GOT3 (cell line): Measurements from ENCODE around the gene EEPD1.
"Not testable (repeated sequence)": the region's sequence is repeated elsewhere in the genome, so short reads cannot be mapped to it uniquely, and the experiment has no call there.

Experiments
- DNase-seq: peaks from one replicate; lab custom pipeline; 2025; ENCODE audit warnings: mixed read lengths; lab: John Stamatoyannopoulos, UW

The EEPD1 gene

DNA sequence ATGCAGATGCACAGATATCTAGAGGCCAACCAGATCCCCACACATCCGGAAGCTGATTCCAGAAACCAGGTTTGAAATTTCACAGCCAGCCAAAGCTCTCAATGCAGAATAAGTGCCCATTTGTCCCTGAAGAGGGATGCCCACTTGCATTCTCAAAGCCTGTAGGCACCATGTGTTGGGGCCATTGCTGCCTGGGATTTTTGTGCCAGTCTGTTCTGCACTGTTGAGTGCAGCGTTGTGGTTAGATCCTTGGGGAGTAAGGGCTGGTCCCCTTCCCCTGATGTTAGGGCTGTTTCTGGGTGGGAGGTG is 62.4 kb downstream of the EEPD1 start:
- no peak for DNase-seq

DNA sequence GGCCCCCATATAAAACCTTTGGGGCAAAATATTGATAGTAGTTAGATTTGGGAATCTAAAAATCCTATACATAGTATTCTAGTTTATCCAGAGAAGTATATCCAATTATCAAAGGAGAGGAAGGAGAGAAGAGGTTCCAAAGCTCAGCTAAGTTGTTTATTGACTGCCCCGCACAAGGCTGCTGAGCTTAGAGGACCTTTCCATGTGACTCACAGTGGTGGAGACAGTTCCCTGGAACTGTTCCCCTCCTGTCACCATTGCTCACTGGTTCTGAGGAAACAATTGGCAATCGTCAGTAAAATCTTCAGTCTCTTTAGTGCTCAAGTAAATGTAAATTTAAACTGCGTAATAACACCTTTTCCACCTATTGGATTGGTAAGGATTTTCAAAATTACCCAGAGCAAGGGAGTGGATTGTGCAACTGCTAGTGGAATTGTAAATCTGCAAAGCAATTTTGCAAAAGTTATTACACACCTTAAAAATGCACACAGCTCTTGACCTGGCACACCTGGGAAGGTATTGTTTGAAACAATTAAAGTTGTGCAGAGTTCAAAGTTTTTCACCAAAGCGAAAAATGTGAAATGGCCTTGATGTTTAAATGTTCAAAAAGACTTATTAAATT is 63.1 kb downstream of the EEPD1 start:
- no peak for DNase-seq

DNA sequence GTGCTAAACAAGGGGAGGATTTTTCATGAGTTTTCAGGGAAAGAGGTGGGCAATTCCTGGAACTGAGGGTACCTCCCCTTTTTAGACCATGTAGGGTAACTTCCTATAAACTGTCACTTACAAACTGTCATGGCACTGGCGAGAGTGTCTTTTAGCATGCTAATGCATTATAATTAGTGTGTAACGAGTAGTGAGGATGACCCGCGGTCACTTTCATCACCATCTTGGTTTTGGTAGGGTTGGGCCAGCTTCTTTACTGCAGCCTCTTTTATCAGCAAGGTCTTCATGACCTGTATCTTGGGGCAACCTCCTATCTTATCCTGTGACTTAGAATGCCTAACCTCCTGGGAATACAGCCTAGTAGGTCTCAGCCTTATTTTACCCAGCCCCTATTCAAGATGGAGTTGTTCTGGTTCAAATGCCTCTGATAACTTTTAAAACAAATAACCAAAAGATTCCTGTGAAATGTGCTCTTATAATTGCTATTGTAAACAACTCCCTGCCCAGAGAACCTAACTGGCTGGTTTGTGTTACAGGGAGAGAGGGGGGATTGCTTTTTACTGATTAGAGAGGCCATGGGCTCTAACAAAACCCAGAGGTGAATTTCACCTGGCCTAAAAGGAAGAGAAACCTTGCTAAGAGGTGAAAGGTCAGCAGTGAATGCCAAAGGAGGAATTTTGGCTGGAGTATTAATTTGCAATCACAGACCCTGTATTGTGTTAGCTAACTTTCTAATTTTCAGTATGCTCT is 64.3 kb downstream of the EEPD1 start:
- no peak for DNase-seq

GRCh38 chr7:36217961-36218284 is 64.9 kb downstream of the EEPD1 start:
- DNase-seq, result no peak

- DNase-seq, result no peak
Measured at GRCh38 chr7:36219429-36219828, 66.4 kb downstream of the EEPD1 start.

DNA sequence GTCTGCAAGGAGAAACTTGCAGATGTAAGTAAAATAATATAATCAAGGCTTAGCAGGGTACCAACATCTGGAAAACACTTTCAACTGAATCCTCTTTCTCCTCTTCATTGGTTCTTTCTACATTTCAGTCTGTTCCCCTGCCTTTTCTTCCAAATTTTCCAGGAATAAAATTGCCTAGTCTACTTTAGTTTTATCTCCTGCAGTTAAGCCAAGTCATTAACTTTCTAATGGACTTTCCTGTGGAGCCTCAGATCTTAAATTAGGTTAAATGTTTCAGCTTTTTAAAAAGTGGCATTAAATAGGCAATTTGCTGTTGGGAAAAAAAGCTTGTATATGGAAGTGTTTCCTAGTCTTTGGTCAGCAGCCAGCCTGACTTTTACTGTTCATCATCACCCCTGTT is 70.8 kb downstream of the EEPD1 start:
- DNase-seq, result no peak

- DNase-seq, result no peak
Measured at GRCh38 chr7:36224934-36225858, 72.1 kb downstream of the EEPD1 start.

DNA sequence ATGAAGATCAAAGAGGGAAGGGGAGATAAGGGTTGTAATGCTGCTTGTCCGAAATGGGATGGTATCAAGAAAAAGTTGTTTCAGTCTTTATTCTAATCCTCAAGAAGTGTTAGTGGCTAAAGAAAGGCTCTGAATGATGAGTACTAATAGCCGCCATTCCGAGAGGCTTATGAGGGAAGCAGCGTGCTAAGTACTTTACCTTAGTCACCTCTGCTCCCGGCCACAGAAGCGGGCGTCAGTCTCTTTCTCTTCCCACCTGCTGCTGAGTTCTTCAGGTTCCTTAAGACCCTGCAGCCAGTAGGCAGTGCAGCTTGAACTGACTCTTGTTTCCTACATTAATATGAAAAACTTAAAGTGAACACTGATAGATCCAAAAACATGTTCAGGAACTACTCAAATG is 73.1 kb downstream of the EEPD1 start:
- no peak for DNase-seq

GRCh38 chr7:36227223-36227622 is 74.2 kb downstream of the EEPD1 start:
- no peak for DNase-seq

- no peak for DNase-seq
Measured at GRCh38 chr7:36228039-36228438, 75.0 kb downstream of the EEPD1 start.

GRCh38 chr7:36231406-36231805 is 78.4 kb downstream of the EEPD1 start:
- DNase-seq, result no peak

- no peak for DNase-seq
Measured at GRCh38 chr7:36232555-36232954, 79.5 kb downstream of the EEPD1 start.

DNA sequence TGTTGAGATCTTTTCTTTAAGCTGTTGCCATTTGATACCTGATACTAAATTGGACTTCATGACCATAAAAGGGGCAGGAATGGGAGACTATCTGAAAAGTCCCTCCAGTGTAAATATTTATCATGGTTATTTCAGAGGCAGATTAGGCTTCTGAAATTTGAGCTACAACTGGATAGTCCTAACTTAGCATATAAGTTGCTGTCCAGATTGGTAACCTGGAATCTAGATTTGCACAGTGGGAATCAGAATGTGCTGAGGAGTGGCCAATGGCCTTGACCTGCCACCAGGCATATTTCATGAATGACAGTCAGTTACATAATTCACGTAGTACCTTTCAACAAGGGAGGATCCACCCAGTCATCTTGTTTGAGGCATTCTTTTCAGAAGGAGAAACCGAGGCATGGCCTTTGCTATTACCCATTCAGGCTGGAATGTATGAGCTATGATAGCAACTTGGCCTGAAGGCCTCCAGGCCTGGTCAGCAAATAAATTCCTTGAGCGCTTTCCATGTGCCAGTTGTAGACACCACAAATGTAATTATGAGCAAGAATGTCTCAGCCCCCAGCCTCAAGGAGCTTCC is 80.0 kb downstream of the EEPD1 start:
- DNase-seq, result no peak

- DNase-seq, result no peak
Measured at GRCh38 chr7:36236073-36236472, 83.0 kb downstream of the EEPD1 start.

DNA sequence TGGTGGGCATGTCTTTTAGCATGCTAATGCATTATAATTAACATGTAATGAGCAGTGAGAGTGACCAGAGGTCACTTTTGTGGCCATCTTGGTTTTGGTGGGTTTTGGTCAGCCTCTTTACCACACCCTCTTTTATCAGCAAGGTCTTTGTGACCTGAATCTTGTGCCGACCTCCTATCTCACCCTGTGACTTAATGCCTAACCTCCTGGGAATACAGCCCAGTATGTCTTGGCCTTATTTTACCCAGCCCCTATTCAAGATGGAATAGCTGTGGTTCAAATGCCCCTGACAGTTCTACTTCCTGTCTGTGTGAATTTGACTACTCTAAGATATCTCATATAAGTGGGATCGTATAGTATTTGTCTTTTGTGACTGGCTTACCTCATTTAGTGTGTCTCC is 85.1 kb downstream of the EEPD1 start:
- no peak for DNase-seq

- not testable (repeated sequence) for DNase-seq
Measured at GRCh38 chr7:36243356-36243755, 90.3 kb downstream of the EEPD1 start.

DNA sequence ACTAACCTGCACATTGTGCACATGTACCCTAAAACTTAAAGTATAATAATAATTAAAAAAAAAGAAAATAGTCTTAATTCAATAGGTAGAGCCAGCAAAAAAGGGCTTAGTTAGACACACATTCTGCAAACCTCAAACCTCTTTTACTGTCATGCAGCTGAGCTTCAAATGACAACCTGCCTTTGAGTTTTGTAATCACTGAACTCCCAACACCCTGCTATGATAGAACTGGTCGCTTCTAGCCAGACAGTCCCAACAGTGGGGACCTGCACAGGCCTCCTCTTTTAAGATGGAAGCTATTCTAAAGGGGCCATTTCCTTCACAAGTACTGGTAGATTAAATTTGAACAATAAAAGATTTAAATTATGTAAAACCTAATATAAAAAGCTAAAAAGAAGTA is 90.9 kb downstream of the EEPD1 start:
- DNase-seq, result not testable (repeated sequence)

DNA sequence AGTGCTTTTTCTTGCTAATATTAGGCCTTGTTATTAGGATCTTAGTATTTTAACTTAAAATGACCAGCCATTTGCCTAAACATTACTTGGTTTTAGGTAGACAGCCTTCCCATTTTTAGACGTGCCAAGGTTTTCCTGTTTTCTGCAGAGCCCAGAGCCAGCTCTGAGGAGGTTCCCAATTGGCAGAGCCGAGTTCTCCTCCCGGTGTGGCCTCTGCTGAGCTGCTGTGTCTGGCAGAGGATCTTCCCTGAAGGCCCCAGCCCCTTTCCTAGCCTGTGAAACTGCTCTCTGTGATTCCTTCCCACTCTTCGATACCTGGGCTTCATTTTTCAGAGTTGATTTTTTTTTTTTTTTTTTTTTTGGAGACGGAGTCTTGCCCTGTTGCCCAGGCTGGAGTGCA is 91.4 kb downstream of the EEPD1 start:
- DNase-seq, result no peak

DNA sequence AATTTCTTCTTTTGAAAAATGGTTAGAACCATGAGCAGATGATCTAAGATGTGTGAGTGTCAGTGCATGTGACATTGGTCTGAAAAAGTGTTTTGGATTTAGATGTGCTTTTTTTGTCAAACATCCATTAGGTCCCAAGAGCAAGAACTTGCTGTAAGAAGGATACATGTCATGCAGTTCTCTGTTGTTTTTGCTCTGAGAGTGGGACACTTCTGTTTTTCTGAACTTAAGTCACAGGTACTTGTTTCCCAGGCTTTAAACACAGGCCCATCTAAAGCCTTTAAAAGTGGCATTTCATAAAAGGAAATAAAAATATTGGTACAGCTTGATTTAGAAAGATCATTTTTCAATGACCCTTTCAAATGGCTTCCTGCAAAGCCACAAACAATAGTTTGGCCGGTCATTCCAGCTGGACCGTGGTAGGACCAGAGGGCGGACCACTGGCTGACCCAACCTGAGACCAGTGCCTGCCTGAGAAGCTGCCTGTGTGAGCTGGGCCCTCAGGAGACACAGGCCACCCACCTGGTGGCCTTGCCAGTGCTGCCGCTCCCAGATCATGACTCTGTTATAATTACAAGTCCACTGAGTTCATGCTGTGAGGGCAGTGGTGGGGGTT is 92.7 kb downstream of the EEPD1 start:
- DNase-seq, result no peak

DNA sequence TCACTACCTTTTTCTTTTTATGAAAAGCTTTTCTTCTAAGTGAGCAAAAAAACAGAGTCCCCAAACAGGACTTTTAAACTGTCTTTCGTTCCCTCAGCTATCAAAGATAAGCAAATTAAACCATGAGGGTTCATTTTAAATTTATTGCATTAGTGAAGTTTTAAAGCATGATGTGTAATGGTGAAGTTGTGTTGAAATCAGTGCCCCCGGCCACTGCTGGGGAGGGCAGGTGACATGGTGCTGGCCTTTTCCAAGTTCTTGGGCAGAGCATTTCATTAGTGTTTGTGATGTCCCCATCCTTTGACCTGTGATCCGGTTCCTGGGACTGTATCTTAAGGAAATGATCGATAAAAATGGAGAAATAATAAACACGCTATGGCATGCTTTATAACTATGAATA is 96.0 kb downstream of the EEPD1 start:
- no peak for DNase-seq

DNA sequence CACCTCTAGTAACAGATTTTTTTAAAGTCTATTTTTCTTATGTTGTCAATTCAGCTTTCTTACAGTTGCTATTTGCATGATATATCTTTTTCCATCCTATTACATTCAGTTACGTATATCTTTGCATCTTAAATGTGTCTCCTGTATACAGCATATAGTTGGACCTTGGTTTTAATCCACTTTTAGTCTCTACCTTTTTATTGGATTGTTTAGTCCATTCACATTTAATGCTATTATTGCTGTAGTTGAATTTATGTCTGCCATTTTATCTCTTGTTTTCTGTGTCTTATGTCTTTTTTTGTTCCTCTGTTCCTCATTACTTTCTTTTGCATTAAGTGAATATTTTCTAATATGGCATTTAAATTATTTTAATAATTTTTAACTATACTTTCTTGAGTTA is 100.6 kb downstream of the EEPD1 start:
- DNase-seq, result no peak

GRCh38 chr7:36258510-36259259 is 105.6 kb downstream of the EEPD1 start:
- not testable (repeated sequence) for DNase-seq
